ENCODE measurements around the gene CTNND2.

Gene CTNND2

DNA sequence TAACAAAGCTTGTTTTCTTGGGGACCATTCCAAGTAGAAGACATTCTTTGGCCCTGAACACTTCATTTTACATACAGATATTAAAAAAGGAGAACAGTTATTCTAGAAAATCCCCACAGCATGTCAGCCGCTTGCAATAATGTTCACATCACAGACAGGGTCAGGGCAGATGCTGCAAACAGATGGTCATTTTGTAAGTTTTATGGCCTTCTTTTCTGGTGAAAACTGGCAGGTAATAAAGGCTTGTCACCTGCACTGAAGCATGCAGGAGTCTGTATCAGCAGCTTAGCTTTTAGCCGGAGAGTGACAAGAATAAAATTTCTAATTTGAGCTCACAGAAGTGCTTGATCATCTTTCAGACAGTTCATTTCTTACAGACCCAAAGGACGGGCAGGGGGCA, 922.3 kb downstream of the CTNND2 start:
- TF ChIP-seq, protein P1, sequence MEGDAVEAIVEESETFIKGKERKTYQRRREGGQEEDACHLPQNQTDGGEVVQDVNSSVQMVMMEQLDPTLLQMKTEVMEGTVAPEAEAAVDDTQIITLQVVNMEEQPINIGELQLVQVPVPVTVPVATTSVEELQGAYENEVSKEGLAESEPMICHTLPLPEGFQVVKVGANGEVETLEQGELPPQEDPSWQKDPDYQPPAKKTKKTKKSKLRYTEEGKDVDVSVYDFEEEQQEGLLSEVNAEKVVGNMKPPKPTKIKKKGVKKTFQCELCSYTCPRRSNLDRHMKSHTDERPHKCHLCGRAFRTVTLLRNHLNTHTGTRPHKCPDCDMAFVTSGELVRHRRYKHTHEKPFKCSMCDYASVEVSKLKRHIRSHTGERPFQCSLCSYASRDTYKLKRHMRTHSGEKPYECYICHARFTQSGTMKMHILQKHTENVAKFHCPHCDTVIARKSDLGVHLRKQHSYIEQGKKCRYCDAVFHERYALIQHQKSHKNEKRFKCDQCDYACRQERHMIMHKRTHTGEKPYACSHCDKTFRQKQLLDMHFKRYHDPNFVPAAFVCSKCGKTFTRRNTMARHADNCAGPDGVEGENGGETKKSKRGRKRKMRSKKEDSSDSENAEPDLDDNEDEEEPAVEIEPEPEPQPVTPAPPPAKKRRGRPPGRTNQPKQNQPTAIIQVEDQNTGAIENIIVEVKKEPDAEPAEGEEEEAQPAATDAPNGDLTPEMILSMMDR (IDR thresholded peaks at IDR 0.05; ENCODE audit: borderline replicate concordance, control extremely low read depth, extremely low read depth, insufficient read depth, missing control alignments) = no peak
- in situ Hi-C loops (cut with MboI; ENCODE audit: low sequenced_read_pairs, unreplicated experiment) = no loop called here
- DNase-seq (ENCODE audit: low spot score) = no peak

DNA sequence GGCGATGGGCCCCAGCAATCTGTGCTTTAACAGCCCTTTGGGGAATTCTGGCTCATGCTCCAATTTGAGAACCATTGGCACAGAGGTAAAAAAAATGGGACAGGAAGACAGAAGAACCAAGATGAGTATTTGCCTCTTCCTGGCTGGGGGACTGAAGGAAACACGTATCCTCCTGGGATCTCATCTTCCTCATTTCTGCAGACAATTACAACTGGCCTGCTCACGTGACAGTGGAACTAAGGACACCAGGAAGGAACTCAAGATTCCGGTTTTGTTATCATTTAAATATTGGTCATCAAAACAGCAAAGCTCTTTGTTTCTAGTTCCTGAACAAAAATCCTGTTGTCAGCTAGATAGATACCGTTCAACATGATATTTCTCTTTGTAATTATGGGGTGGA, 927.2 kb downstream of the CTNND2 start:
- DNase-seq (ENCODE audit: low spot score) = no peak
- TF ChIP-seq, protein P1 (IDR thresholded peaks at IDR 0.05; ENCODE audit: borderline replicate concordance, control extremely low read depth, extremely low read depth, insufficient read depth, missing control alignments) = no peak
- in situ Hi-C loops (cut with MboI; ENCODE audit: low sequenced_read_pairs, unreplicated experiment) = no loop called here

DNA sequence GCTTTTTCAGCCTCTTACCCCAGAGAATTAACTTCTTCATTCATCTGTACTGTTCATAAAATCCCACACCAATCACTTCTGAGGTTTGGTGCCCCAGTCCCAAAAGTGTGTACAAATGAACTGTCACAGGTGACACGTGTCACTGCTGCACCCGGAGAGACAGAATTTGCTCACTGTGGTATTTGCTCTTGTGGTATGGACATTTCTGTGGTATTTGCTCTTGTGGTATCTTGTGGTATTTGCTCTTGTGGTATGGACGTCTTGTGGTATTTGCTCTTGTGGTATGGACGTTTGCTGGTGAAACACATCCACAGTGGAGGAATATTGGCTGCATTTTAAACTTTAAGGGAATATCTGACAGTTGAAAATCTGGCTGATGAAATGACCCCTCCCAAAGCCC, 928.3 kb downstream of the CTNND2 start:
- DNase-seq (ENCODE audit: low spot score) = no peak
- TF ChIP-seq, protein P1 (IDR thresholded peaks at IDR 0.05; ENCODE audit: borderline replicate concordance, control extremely low read depth, extremely low read depth, insufficient read depth, missing control alignments) = no peak
- in situ Hi-C loops (cut with MboI; ENCODE audit: low sequenced_read_pairs, unreplicated experiment) = no loop called here

DNA sequence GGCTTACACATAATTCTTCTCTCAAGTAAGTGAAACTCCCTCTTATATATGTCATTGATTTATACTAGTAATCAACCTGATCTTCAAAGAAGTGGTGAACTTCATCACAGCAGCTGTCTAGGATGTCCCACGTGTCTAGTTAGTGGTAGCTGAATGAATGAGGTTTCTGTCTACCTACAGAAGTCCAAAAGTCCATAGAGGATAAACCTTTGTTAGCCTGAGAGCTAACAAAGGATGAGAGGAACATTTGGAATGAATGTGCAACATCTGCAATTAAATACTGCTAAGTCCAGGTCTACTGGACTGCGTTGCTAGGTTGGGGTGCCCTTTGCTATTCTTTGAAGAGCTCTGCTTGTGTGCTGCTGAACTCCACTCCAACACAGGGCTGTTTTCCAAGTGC, 929.4 kb downstream of the CTNND2 start:
- no peak for DNase-seq (ENCODE audit: low spot score)
- in situ Hi-C loops (cut with MboI; ENCODE audit: low sequenced_read_pairs, unreplicated experiment) = no loop called here
- TF ChIP-seq, protein P1 (IDR thresholded peaks at IDR 0.05; ENCODE audit: borderline replicate concordance, control extremely low read depth, extremely low read depth, insufficient read depth, missing control alignments) = no peak

DNA sequence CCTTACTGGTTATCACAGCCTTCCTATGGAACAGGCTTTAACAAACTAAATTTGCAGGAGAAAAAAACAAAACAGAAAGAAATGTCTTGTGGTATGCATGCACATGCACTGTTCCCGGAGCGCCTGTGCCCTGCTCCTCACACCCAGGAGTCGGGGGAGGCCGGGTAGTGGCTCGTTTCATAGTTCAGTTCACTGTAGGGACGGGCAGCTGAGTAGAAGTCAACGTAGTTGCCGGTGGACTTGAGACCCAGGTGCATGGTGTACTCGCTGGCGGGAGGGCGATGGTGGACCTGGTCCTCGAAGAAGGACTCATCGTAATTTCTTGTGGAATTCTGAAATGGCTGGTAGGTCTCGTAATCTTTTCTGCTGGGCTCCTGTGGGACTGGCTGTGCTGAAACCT, 930.9 kb downstream of the CTNND2 start:
- in situ Hi-C loops (cut with MboI; ENCODE audit: low sequenced_read_pairs, unreplicated experiment) = no loop called here
- no peak for DNase-seq (ENCODE audit: low spot score)
- TF ChIP-seq, protein P1 (IDR thresholded peaks at IDR 0.05; ENCODE audit: borderline replicate concordance, control extremely low read depth, extremely low read depth, insufficient read depth, missing control alignments) = no peak

DNA sequence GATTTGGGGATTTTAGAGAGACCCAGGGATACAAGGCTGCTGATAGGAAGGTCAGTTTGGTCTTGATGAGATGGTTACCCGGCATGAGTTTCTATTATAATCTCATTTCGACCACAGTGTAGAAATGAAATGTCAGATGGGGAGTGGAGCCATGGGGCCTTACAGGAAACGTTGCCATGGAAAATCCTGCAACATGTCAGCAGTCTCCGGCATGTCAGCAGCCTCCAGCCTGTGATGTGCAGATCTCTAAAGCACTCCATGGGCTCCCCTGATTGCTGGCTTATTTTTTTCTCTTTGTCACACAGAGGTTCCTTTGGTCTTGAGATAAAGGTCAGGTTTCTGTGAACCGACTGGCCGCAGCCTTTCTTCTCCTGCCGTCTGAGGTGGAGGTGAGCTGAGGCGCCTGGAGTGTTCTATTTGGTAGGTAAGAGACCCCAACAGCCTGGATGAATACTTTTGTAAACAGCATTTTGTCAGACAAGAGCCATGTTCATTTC, 934.5 kb downstream of the CTNND2 start:
- DNase-seq (ENCODE audit: low spot score) = no peak
- in situ Hi-C loops (cut with MboI; ENCODE audit: low sequenced_read_pairs, unreplicated experiment) = no loop called here
- TF ChIP-seq, protein P1 (IDR thresholded peaks at IDR 0.05; ENCODE audit: borderline replicate concordance, control extremely low read depth, extremely low read depth, insufficient read depth, missing control alignments) = no peak

DNA sequence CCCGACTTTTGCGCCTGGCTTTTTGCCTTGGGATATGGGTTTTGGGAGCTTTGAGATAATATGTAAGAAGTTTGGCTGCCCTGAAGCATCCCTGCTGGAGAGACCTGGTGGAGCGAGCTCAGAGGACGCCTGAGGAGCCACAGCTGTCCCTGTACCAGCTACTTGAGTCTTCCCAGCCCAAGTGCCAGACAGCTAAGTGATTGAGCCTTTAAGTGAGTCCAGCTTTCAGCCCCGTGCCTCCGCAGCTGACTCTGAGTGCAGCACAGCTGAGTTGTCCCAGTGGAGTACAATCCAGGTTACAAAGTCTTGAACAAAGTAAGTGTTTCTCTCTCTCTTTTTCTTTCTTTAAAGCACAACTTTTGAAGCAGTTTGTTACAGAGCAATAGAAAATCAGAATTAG, 939.4 kb downstream of the CTNND2 start:
- in situ Hi-C loops (cut with MboI; ENCODE audit: low sequenced_read_pairs, unreplicated experiment) = no loop called here
- DNase-seq (ENCODE audit: low spot score) = no peak
- TF ChIP-seq, protein P1 (IDR thresholded peaks at IDR 0.05; ENCODE audit: borderline replicate concordance, control extremely low read depth, extremely low read depth, insufficient read depth, missing control alignments) = no peak
